ENCODE data around the gene LANCL2.
"Not testable (repeated sequence)": the region's sequence is repeated elsewhere in the genome, so short reads cannot be mapped to it uniquely, and the experiment has no call there.

Gene LANCL2

GRCh38 chr7:55365205-55365674 lies at the start of gene LANCL2:
Gene LANCL2 (plus strand): TSS chr7:55365337. CDS start chr7:55366026, 689 bp downstream.
- DNase-seq = no peak

- DNase-seq = no peak
Measured at GRCh38 chr7:55325371-55325792, 39.8 kb upstream of the LANCL2 start.

- DNase-seq = no peak
Measured at GRCh38 chr7:55326081-55326835, 38.9 kb upstream of the LANCL2 start.

GRCh38 chr7:55326945-55327626 lies 38.1 kb upstream of the LANCL2 start:
- no peak for DNase-seq

GRCh38 chr7:55335151-55335550 lies 30.0 kb upstream of the LANCL2 start:
- no peak for DNase-seq

- no peak for DNase-seq
Measured at GRCh38 chr7:55335786-55336185, 29.4 kb upstream of the LANCL2 start.

- no peak for DNase-seq
Measured at GRCh38 chr7:55336540-55336939, 28.6 kb upstream of the LANCL2 start.

- peak; percentile 14 for DNase-seq
Measured at GRCh38 chr7:55339033-55340000, 25.8 kb upstream of the LANCL2 start.

- no peak for DNase-seq
Measured at GRCh38 chr7:55342216-55342871, 22.8 kb upstream of the LANCL2 start.

GRCh38 chr7:55343002-55343781 lies 21.9 kb upstream of the LANCL2 start:
- DNase-seq = no peak

GRCh38 chr7:55343860-55344606 lies 21.1 kb upstream of the LANCL2 start:
- DNase-seq = no peak

GRCh38 chr7:55344840-55345239 lies 20.3 kb upstream of the LANCL2 start:
- DNase-seq = no peak

GRCh38 chr7:55345292-55345691 lies 19.8 kb upstream of the LANCL2 start:
- DNase-seq = no peak

GRCh38 chr7:55348502-55348901 lies 16.6 kb upstream of the LANCL2 start:
- peak; percentile 1 for DNase-seq

GRCh38 chr7:55349121-55349520 lies 16.0 kb upstream of the LANCL2 start:
- no peak for DNase-seq

GRCh38 chr7:55350281-55350680 lies 14.9 kb upstream of the LANCL2 start:
- DNase-seq = no peak

GRCh38 chr7:55351263-55351662 lies 13.9 kb upstream of the LANCL2 start:
- DNase-seq = no peak

- not testable (repeated sequence) for DNase-seq
Measured at GRCh38 chr7:55352947-55353273, 12.2 kb upstream of the LANCL2 start.

GRCh38 chr7:55360486-55360885 lies 4.7 kb upstream of the LANCL2 start:
- DNase-seq = no peak

- no peak for DNase-seq
Measured at GRCh38 chr7:55361560-55361959, 3.6 kb upstream of the LANCL2 start.

- no peak for DNase-seq
Measured at GRCh38 chr7:55362927-55363326, 2.2 kb upstream of the LANCL2 start.

Measured in NCI-H524 treated with DMSO at 0.1 percent for 48 hours (cell line).